GM12872 (cell line): ENCODE results near the gene ARHGAP26.

Source experiments
- TF ChIP-seq, protein P1 (sequence below): IDR thresholded peaks from 3 replicates; pipeline ENCODE4 v1.5.1; 2011; ENCODE audit warnings: low read depth, mild to moderate bottlenecking, low read length, moderate library complexity; ENCODE audit not compliant: insufficient read depth

The ARHGAP26 gene

GRCh38 chr5:142869886-142870285, 99.7 kb downstream of the ARHGAP26 start:
- TF ChIP-seq, protein P1, sequence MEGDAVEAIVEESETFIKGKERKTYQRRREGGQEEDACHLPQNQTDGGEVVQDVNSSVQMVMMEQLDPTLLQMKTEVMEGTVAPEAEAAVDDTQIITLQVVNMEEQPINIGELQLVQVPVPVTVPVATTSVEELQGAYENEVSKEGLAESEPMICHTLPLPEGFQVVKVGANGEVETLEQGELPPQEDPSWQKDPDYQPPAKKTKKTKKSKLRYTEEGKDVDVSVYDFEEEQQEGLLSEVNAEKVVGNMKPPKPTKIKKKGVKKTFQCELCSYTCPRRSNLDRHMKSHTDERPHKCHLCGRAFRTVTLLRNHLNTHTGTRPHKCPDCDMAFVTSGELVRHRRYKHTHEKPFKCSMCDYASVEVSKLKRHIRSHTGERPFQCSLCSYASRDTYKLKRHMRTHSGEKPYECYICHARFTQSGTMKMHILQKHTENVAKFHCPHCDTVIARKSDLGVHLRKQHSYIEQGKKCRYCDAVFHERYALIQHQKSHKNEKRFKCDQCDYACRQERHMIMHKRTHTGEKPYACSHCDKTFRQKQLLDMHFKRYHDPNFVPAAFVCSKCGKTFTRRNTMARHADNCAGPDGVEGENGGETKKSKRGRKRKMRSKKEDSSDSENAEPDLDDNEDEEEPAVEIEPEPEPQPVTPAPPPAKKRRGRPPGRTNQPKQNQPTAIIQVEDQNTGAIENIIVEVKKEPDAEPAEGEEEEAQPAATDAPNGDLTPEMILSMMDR: no peak

DNA sequence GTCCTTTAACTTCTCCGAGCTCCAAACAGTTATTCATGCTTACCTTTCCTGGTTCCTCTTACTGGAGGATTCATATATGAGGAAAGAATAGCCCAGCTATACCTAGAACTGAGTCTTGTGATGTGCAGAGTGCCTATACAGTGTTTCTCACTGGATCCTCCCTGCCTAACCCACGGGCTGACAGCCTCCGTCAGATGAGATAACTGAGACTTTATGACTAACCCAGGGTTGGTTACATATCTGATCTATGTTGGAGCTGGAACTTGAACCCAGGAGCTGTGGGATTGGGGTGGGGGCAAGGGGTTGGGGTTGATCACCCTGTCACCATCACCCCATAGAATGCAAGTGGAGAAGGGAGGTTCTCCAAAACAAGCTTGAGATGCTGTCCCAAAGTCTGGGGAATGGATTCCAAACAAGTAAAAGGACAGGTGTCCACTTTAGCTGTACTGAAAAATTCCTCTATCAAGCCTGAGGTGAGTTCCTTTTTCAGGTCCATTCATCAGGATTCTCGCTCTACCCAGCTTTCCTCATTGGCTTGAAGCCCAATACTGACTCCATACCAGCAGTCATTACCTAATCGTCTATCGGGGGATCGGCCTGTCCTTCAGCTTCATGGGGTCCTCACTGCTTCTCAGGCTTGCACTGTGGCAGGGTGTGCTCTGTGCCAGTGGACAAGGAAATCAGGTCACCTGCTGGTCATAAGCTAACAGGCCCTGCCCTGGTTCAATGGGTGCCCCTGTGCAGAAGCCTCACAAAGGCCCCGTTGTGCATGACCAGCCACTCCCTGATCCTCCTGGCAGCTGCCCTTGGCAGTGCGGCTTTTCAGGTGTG, 100.6 kb downstream of the ARHGAP26 start:
- TF ChIP-seq, protein P1: no peak

- TF ChIP-seq, protein P1: no peak
Measured at GRCh38 chr5:142871363-142872193, 101.4 kb downstream of the ARHGAP26 start.

DNA sequence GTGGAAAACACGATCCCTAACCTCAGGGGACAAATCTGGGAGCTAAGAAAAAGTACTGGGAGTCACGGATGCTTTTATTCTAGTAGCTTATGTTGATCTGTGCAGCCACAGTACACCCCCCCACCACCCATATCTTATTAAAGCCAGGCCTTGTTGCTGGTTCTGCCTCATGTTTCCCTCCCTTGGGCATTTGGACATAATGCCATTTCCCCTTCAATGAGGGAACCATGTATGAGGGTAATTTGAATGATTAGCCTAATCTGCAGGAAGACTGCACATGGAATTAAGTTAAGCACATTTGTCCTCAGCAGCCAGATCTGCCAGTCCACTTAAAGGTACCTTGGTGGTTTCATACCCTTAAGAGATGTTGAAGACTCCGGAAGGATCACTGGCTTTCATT, 102.0 kb downstream of the ARHGAP26 start:
- TF ChIP-seq, protein P1: no peak

GRCh38 chr5:142872795-142873194, 102.6 kb downstream of the ARHGAP26 start:
- TF ChIP-seq, protein P1: no peak

GRCh38 chr5:142873831-142874230, 103.7 kb downstream of the ARHGAP26 start:
- TF ChIP-seq, protein P1: no peak

- TF ChIP-seq, protein P1: no peak
Measured at GRCh38 chr5:142874540-142874939, 104.4 kb downstream of the ARHGAP26 start.
